CD4-positive, alpha-beta T cell treated with Interleukin-2 at 100 ng/mL for 4 hours (primary cell): Measurements from ENCODE around the gene OLFML2B.
"Not testable (repeated sequence)": the region's sequence is repeated elsewhere in the genome, so short reads cannot be mapped to it uniquely, and the experiment has no call there.

Experiments
- DNase-seq: peaks from one replicate; pipeline ENCODE4 v3.0.0-alpha.2; 2020; ENCODE audit warnings: low spot score

OLFML2B gene

DNA sequence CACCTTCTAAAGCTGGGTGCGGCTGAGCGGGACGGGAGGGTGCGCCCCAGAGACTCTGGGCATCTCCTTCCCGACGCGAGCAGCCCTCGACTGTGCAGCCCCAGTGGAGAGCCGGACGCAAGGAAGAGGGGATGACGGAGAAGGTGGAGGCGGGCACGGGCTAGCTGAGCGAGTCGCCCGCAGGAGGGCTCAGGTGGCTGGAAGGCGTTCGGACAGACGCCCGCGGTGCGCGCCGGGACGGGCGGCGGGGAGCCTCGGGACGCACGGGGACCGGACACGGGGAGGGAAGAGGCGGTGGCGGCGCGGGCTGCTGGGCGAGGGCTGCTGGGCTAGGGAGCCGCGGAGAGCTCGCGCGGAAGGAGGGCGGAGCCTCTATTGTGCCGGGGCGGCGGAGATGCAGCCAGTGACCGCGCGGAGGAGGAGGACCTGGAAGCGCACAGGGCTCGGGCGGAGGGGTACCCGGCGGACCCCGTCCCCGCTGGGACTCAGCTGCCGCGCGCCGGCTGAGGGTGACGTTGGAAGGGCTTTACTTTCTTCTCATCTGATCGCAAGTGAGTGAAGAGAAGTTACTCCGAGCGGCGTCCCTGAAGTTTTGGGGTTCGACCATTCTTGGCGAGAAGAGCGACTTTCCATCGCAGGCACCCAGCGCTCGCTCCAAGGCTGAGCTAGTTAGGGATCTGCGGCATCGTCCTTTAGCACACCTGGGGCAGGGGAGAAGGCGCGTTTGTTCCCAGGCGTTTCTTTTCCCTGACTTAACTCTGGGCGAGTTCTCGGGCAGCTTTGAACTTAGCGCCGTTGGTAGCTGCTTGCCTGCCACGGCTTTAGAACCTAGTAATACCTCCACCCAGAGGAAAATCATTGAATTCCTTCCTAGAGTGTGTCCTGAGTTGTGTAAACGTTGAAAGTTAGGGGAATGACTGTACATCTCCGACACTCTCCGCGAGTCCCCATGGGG is at the start of gene OLFML2B:
Gene OLFML2B (minus strand): TSS at position 323 of the 955 bp plus-strand sequence. CDS start 439 bp downstream, outside the sequence.
- DNase-seq = peak; percentile 24

DNA sequence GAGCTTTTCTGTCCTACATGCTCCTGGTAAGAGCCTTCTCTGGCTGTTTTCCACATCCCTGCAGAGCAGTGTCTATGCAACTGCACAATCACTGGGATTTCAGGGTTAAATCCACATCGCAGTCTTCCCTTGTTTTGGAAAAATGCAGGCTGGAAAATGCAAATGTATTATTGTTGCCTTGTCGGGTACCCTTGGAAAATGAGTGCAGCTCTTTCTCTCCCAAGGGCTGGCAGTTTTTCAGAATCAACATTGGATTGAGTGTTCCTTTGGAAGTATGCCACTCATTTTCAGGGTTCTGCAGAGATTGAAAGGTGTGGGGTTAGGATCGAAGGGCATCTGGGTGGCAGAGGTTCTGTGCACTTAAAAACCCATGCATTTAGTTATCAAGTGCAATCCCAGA is 49.1 kb upstream of the OLFML2B start:
- DNase-seq = no peak

DNA sequence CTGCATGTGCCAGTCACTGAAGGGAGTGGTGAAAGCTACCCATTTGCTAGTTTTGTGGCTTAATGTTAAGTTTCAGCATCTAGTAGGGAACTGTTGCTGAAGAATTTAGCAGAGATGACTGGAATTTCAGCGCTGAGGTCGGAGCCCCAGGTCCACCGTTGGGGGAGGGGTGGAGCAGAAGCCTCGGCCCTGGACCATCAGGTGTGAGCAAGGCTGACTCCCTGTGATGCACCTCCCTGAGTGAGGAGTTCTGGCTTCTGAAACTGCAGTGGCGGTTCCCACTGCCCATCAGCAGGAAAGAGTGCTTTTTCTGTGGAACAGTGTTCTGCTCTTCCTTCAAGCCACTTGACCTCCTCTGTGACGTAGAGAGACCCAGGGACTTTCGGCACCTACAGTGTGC is 47.2 kb upstream of the OLFML2B start:
- DNase-seq = no peak

DNA sequence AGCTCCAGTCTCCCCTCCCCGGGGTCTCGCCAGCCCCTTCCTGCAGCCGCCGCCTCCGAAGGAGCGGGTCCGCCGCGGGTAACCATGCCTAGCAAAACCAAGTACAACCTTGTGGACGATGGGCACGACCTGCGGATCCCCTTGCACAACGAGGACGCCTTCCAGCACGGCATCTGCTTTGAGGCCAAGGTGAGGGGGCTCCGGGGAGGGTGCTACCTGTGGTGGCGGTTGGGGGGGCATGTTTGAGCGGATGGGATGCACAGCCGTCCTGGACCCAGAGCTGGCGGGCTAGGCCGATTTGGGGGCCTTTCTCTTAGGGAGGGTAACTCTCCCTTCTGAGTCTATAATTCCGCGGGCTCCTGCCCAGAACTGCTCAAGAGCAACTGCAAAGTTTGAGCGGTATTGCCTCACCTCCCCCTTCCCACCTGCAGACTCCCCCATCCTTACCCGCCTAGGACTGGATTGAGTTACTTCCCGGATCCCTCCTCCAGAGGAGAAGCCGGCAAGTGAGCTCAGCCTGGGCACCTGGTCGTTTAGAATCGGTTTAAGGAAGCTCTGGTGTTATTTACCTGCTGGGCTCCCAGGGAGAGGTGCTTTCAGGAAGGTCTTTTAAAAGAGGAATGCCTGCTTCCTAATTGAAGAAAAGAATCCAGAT is 46.6 kb upstream of the OLFML2B start:
- no peak for DNase-seq

- peak; percentile 66 for DNase-seq
Measured at GRCh38 chr1:162069334-162070093, 45.8 kb upstream of the OLFML2B start, which contains the start of gene NOS1AP. TSS of gene NOS1AP (plus strand) at chr1:162069691. CDS start at chr1:162070178, 487 bp downstream.

DNA sequence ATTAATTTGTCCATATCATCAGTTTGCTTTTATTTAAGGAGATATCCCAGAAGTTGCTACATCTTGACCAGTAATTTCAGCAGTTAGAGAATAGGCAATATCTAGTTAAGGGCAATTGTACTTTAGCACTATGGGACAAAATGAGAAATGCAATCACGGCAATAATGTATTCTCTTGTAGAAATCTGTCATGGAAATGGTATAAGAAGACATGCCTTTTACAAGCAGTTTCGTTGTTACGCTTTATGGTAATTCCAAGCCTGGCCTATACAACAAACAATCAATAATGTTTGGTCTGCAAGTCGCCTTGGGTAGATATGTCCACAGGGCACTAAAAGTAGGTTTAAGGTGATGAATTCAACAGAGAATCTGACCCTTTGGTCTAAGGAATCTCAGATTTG is 44.6 kb upstream of the OLFML2B start:
- no peak for DNase-seq

DNA sequence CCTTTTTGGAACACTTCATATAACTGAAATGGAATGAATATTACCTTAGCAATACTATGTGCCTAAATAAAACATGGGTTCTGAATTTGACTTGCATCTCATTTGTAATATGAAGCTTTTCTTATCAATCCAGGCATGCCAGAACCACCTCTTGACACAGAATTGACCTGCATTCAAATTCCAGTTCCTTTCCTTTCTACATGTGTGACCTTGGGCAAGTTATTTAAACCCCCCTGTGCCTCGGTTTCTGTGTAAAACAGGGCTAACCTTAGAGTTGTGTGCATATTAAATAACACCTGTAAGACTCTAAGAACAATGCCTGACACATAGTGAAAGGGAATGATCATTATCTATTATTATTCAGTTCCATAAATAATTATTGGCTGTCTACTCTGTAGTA is 43.8 kb upstream of the OLFML2B start:
- no peak for DNase-seq

DNA sequence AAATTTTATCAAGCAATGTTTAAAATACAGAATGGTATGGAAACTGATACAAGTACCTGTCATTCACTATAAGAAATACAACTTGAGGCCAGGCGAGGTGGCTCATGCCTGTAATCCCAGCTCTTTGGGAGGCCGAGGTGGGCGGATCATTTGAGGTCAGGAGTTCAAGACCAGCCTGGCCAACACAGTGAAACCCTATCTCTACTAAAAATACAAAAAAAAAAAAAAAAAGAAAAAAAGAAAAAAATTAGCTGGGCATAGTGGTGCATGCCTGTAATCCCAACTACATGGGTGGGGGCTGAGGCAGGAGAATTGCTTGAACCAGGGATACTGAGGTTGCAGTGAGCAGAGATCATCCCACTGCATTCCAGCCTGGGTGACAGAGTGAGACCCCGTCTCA is 43.2 kb upstream of the OLFML2B start:
- not testable (repeated sequence) for DNase-seq

DNA sequence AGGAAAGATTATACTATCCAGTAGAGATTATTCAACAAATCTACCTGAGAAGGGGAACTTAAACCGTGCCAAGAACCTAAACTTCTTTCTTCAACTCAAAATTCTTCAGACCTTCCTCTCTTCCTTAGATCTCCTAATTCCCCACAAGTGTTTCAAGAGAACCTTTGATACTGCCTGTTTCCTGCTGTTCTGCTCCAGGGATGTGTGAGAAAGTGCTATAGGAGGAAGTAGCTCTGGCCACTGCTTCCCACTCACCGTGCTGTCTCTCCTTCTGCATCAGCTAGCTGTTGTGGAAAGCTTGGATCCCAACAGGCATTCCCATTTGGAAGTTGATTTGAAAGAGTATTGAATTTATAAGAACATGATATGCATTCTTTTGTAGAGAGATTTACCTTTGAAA is 41.3 kb upstream of the OLFML2B start:
- DNase-seq = no peak

DNA sequence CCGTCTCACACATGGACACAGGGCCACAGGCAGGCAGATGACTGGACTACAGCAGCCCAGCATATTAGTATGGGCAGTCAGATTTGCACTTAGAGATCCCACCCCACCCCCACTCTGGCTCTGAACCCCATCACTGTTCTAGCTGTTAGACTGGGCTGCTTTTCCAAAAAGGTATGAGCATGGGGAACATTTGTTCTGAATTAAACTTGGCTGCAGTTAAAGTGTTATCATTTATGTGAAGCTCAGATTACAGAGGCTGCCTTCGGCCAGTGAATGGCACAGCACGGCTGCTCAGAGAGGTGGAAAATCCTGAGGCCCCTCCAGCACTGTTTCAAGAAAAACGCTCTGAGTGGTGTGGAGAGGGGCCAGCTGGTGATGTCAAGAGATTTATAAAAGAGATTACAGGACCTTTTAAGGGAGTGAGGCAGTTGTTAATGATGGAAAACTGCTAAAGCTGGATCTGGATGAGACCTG is 38.9 kb upstream of the OLFML2B start:
- no peak for DNase-seq

DNA sequence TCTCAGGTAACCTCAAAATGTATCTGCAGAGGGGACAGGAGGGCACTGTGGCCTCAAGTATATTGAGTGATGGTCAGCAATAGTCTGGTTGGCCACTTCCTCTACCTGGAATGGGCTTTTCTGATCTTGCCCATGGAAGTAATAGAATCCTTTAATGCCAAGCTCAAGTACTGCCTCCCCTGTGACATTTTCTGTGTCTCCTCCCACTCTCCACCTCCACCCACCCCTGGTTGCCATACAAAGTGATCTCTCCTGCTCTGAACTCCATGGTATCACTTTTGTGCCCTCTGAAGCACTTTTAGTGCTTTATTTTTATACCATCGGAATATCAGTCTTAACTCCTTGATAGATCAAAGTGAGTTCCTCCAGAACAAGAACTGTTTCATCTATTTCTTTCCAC is 36.6 kb upstream of the OLFML2B start:
- no peak for DNase-seq

DNA sequence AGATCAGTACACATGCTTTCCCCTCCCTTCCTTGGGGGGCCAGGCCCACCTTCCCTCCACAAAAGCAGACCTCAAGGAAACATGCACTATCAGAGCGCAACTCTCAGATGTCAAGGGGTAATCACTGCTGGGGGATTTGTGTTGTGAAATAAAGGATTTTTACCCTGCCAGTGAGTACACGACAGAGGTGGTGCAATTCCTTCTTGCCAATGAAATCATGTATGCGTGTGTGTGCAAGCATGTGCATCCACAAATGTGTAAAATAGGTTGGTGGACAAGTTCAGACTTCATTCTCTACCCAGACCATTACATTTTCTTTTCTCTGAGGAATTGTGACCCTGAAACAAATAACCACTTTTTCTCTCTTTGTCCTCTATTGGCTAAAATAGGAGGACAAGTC is 36.1 kb upstream of the OLFML2B start:
- no peak for DNase-seq

DNA sequence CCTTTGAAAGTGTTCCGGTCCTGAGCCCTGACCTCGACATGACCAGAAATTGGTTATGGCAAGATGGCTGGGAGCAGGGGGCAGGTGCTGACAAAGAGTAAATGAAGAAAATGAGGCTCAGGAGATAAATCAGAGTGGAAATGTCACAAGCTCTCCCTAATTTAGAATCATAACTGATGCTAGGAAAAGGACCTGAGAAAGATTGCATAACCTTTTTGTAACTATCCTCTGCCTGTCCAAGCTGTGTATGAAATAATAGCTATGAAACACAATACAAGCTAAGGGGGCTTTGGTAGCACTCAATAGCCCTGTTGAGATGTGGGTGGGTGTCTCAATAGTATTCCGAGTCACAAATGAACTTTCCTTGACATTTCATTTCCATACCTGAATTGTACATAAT is 32.9 kb upstream of the OLFML2B start:
- DNase-seq = no peak

- DNase-seq = peak; percentile 42
Measured at GRCh38 chr1:162056043-162056442, 32.4 kb upstream of the OLFML2B start.

- DNase-seq = no peak
Measured at GRCh38 chr1:162055062-162055461, 31.4 kb upstream of the OLFML2B start.

GRCh38 chr1:162053949-162054348 is 30.3 kb upstream of the OLFML2B start:
- DNase-seq = not testable (repeated sequence)

DNA sequence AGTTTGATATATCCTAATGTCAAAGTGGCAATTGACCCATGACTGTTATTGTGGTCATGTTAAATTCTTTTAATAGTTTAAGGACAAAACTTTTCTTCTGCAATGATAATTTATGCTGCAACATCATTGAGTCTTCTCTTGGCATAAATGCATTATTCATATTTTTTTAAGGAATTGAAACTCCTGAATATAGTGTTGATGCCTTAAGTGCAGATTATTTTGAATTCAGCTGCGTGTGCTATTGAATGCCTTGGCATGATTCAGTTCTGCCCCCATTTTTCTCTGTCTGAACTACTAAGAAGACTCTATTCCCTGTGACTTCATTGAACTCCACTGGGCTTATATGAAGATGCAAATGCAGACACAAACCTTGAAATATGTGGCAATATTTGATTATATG is 23.3 kb upstream of the OLFML2B start:
- DNase-seq = no peak

- DNase-seq = no peak
Measured at GRCh38 chr1:162042361-162042760, 18.7 kb upstream of the OLFML2B start.

- no peak for DNase-seq
Measured at GRCh38 chr1:162040657-162041056, 17.0 kb upstream of the OLFML2B start.

DNA sequence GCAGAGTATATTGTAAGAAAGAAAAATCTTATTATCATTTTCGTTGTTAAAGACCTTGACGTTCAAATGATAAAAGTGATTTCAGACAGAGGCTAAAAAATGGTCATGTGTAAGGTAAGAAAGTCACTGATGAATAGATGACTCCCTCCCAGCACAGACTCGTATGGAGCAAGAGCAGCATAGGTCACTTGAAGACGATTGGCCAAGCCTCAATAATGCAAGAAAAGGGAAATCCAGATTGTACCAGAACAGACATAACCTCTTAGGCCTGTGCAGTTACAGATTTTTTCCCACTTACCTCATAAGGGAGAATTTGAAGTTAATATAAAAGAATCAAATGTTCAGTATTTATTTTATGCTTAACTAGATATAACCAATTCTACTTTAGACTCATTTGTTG is 16.3 kb upstream of the OLFML2B start:
- no peak for DNase-seq

- no peak for DNase-seq
Measured at GRCh38 chr1:162038624-162039023, 15.0 kb upstream of the OLFML2B start.

DNA sequence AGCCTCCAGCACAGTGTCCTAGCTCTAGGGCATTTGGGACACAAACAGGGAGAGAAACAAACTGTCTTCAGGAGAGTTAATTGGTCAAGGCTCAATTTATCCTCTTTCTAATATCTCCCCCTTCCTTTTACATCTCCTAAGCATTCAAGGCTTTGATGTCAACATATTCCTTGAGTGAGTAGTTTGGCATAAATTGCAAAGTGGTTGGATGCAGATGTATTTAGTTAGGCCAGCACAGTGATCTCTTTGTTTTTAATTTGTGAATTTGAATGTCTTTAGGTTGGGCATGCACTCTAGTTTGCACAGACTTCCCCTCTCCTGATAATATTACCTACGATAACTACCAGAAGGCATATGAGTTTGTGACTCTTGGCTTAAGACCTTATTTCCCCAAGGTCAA is 12.5 kb upstream of the OLFML2B start:
- no peak for DNase-seq
